H9 (cell line): ENCODE results near the gene INTS6. TPM values are rescaled to one million over a fixed set of nuclear protein-coding genes. Genes with fewer than 3 reads are reported as not detected.

Experiments used
- DNase-seq: peaks from one replicate; pipeline ENCODE4 v3.0.0-alpha.2; 2017
- H2AFZ ChIP-seq: one replicate; pipeline ENCODE4 v1.6.1; 2013; ENCODE audit warnings: mild to moderate bottlenecking, low read length, control low read depth, moderate library complexity
- H2AK5ac ChIP-seq: 2 replicates; pipeline ENCODE4 v1.6.1; 2013; ENCODE audit warnings: low read length, control low read depth, mixed read lengths; ENCODE audit not compliant: insufficient read length
- H2BK120ac ChIP-seq: one replicate; pipeline ENCODE4 v1.6.1; 2013; ENCODE audit warnings: low read depth, mild to moderate bottlenecking, low read length, control low read depth, inconsistent platforms; ENCODE audit not compliant: poor library complexity, severe bottlenecking
- H2BK12ac ChIP-seq: 2 replicates; pipeline ENCODE4 v1.6.1; 2013; ENCODE audit warnings: low read length, control low read depth, mixed read lengths, low read depth; ENCODE audit not compliant: insufficient read length
- H2BK15ac ChIP-seq: 2 replicates; pipeline ENCODE4 v1.6.1; 2013; ENCODE audit warnings: low read depth, low read length, control low read depth
- H2BK20ac ChIP-seq: one replicate; pipeline ENCODE4 v1.6.1; 2013; ENCODE audit warnings: low read depth, mild to moderate bottlenecking, low read length, control low read depth, inconsistent platforms; ENCODE audit not compliant: poor library complexity, severe bottlenecking
- H2BK5ac ChIP-seq: 2 replicates; pipeline ENCODE4 v1.6.1; 2013; ENCODE audit warnings: low read length, control low read depth, mixed read lengths; ENCODE audit not compliant: insufficient read length
- H3K14ac ChIP-seq: 2 replicates; pipeline ENCODE4 v1.6.1; 2013; ENCODE audit warnings: low read length, control low read depth; ENCODE audit not compliant: insufficient read depth
- H3K18ac ChIP-seq: 2 replicates; pipeline ENCODE4 v1.6.1; 2013; ENCODE audit warnings: low read depth, mild to moderate bottlenecking, mixed read lengths, low read length, control low read depth; ENCODE audit not compliant: insufficient read length
- H3K23ac ChIP-seq: 2 replicates; pipeline ENCODE4 v1.6.1; 2013; ENCODE audit warnings: low read length, control low read depth, mixed read lengths, low read depth; ENCODE audit not compliant: insufficient read length
- H3K23me2 ChIP-seq: 2 replicates; pipeline ENCODE4 v1.6.1; 2013; ENCODE audit warnings: low read depth, mild to moderate bottlenecking, mixed read lengths, low read length, control low read depth; ENCODE audit not compliant: insufficient read length, poor library complexity, severe bottlenecking
- H3K27ac ChIP-seq: 2 replicates; pipeline ENCODE4 v1.5.1; 2013; ENCODE audit warnings: low read length, control low read depth, mixed read lengths, low read depth; ENCODE audit not compliant: insufficient read length
- H3K27me3 ChIP-seq: 2 replicates; pipeline ENCODE4 v1.6.1; 2013; ENCODE audit warnings: low read length, control low read depth, inconsistent platforms; ENCODE audit not compliant: insufficient read depth
- H3K4ac ChIP-seq: 2 replicates; pipeline ENCODE4 v1.6.1; 2013; ENCODE audit warnings: low read depth, mild to moderate bottlenecking, control low read depth, inconsistent platforms, low read length, moderate library complexity
- H3K4me1 ChIP-seq: 2 replicates; pipeline ENCODE4 v1.6.1; 2013; ENCODE audit warnings: low read length, control low read depth, inconsistent platforms; ENCODE audit not compliant: insufficient read depth
- H3K4me2 ChIP-seq: 2 replicates; pipeline ENCODE4 v1.6.1; 2013; ENCODE audit warnings: low read length, control low read depth, mixed read lengths; ENCODE audit not compliant: insufficient read length, insufficient read depth
- H3K56ac ChIP-seq: 2 replicates; pipeline ENCODE4 v1.6.1; 2013; ENCODE audit warnings: low read depth, mild to moderate bottlenecking, mixed read lengths, low read length, control low read depth; ENCODE audit not compliant: insufficient read length
- H3K79me1 ChIP-seq: 2 replicates; pipeline ENCODE4 v1.6.1; 2013; ENCODE audit warnings: low read depth, mild to moderate bottlenecking, moderate library complexity, low read length, control low read depth, inconsistent platforms; ENCODE audit not compliant: insufficient read depth, poor library complexity, severe bottlenecking
- H3K79me2 ChIP-seq: 2 replicates; pipeline ENCODE4 v1.6.1; 2013; ENCODE audit warnings: low read length, control low read depth, inconsistent platforms; ENCODE audit not compliant: insufficient read depth
- H3K9ac ChIP-seq: 2 replicates; pipeline ENCODE4 v1.6.1; 2013; ENCODE audit warnings: low read length, control low read depth, mixed read lengths; ENCODE audit not compliant: insufficient read length; ENCODE audit errors: extremely low read depth
- H3K9me3 ChIP-seq: one replicate; pipeline ENCODE4 v1.6.1; 2013; ENCODE audit warnings: low read depth, low read length, inconsistent platforms; ENCODE audit not compliant: control insufficient read depth
- H3T11ph ChIP-seq: one replicate; pipeline ENCODE4 v1.6.1; 2013; ENCODE audit warnings: mild to moderate bottlenecking, low read length, control low read depth, inconsistent platforms
- H4K20me1 ChIP-seq: one replicate; pipeline ENCODE4 v1.6.1; 2013; ENCODE audit not compliant: control insufficient read depth, insufficient read length, insufficient read depth
- H4K5ac ChIP-seq: 2 replicates; pipeline ENCODE4 v1.6.1; 2013; ENCODE audit warnings: low read depth, mild to moderate bottlenecking, mixed read lengths, low read length, control low read depth; ENCODE audit not compliant: insufficient read length
- H4K8ac ChIP-seq: replicated peaks from 2 replicates; pipeline ENCODE4 v1.6.1; 2013; ENCODE audit warnings: low read length, control low read depth, mixed read lengths, low read depth; ENCODE audit not compliant: insufficient read length
- H4K91ac ChIP-seq: 2 replicates; pipeline ENCODE4 v1.6.1; 2013; ENCODE audit warnings: low read depth, mild to moderate bottlenecking, moderate library complexity, mixed read lengths, low read length, control low read depth; ENCODE audit not compliant: insufficient read length
- H3K27ac Mint-ChIP-seq, 3 experiments: 2 replicates in 2 of 3; 3 replicates in 1 of 3; pipeline ENCODE4 v1.8.0; 2020 to 2021; ENCODE audit warnings: mixed read lengths in 3 of 3, mild to moderate bottlenecking in 1 of 3, moderate library complexity in 1 of 3
- H3K27me3 Mint-ChIP-seq: 2 replicates; pipeline ENCODE4 v1.8.0; 2021; ENCODE audit warnings: low read depth, mild to moderate bottlenecking, moderate library complexity, mixed read lengths
- H3K36me3 Mint-ChIP-seq, 3 experiments: 2 replicates in 2 of 3; 3 replicates in 1 of 3; pipeline ENCODE4 v1.8.0; 2020 to 2021; ENCODE audit warnings: low read depth in 3 of 3, mixed read lengths in 3 of 3; ENCODE audit not compliant: insufficient read depth in 1 of 3
- H3K4me1 Mint-ChIP-seq, 2 experiments: 2 replicates each; pipeline ENCODE4 v1.8.0; 2020; ENCODE audit warnings: mixed read lengths in 2 of 2
- H3K4me3 Mint-ChIP-seq, 2 experiments: 2 replicates in 1 of 2; 3 replicates in 1 of 2; pipeline ENCODE4 v1.8.0; 2020 to 2021; ENCODE audit warnings: mild to moderate bottlenecking in 2 of 2, mixed read lengths in 2 of 2, moderate library complexity in 1 of 2
- H3K9me3 Mint-ChIP-seq, 2 experiments: 2 replicates in 1 of 2; 3 replicates in 1 of 2; pipeline ENCODE4 v1.8.0; 2020; ENCODE audit warnings: mild to moderate bottlenecking in 2 of 2, mixed read lengths in 2 of 2, moderate library complexity in 1 of 2
- WGBS: extraction: QIAGEN DNeasy Blood & Tissue Kit; methylation state at CpG from one replicate; pipeline ENCODE4 v1.1.7; 2013; ENCODE audit warnings: missing lambda C conversion rate, low lambda C conversion rate, mixed read lengths; ENCODE audit not compliant: insufficient read length; ENCODE audit errors: extremely low coverage; 5-methylcytosine and 5-hydroxymethylcytosine counted together
- total RNA-seq: library from RNA; stranded (reverse); gene quantifications from 2 replicates; pipeline ENCODE4 v1.2.1, GENCODE V29; 2021
- TF ChIP-seq, protein P1 (sequence below): fragments of 200-600 bp; sonication (generic); conservative IDR thresholded peaks from 3 replicates; pipeline ENCODE4 v1.8.0; 2021; ENCODE audit warnings: antibody characterized with exemption, mild to moderate bottlenecking

INTS6 gene
- total RNA-seq, 1 experiment from 2014 or later = 61.2 TPM

DNA sequence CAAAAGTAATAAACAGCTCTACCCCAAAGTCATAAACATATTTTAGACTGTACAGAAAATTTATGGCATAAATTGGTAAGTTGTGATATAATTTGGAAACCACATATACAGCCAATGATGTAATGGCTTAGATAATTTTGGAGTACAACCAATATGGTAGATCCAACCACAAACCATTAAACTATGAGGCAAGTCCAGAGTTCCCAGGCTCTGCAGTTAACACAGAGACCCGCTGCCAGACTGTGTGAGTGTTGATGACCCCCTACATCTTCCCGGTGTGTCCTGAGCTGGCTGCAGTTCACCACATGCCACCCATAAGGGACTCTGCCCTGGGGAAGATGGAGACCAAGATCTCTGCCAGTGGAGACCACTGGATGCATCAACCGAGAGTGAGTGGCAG lies 123.2 kb downstream of the INTS6 start:
- TF ChIP-seq, protein P1, sequence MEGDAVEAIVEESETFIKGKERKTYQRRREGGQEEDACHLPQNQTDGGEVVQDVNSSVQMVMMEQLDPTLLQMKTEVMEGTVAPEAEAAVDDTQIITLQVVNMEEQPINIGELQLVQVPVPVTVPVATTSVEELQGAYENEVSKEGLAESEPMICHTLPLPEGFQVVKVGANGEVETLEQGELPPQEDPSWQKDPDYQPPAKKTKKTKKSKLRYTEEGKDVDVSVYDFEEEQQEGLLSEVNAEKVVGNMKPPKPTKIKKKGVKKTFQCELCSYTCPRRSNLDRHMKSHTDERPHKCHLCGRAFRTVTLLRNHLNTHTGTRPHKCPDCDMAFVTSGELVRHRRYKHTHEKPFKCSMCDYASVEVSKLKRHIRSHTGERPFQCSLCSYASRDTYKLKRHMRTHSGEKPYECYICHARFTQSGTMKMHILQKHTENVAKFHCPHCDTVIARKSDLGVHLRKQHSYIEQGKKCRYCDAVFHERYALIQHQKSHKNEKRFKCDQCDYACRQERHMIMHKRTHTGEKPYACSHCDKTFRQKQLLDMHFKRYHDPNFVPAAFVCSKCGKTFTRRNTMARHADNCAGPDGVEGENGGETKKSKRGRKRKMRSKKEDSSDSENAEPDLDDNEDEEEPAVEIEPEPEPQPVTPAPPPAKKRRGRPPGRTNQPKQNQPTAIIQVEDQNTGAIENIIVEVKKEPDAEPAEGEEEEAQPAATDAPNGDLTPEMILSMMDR = no peak
- H3K27ac Mint-ChIP-seq = no peak overlapping the region
- H2BK120ac ChIP-seq = no peak overlapping the region
- H3K4me2 ChIP-seq = no peak overlapping the region
- no peak overlapping the region for H4K5ac ChIP-seq
- WGBS = no CpG with 5 or more reads among the region's 3 CpGs
- no peak overlapping the region for H4K91ac ChIP-seq
- H3K23me2 ChIP-seq = no peaks in the 10 kb centered on the region
- no peak overlapping the region for H3K14ac ChIP-seq
- H4K20me1 ChIP-seq = no peaks in the 10 kb centered on the region
- no peak overlapping the region for H2AFZ ChIP-seq
- H3K36me3 Mint-ChIP-seq = no peaks in the 10 kb centered on the region
- DNase-seq = no peak
- H3K23ac ChIP-seq = no peak overlapping the region
- no peak overlapping the region for H3T11ph ChIP-seq
- no peak overlapping the region for H3K27ac ChIP-seq
- H3K56ac ChIP-seq = no peak overlapping the region
- H3K4me1 ChIP-seq = no peaks in the 10 kb centered on the region; the same call in 1 of the 2 replicates
- H3K4ac ChIP-seq = no peak overlapping the region
- H3K4me1 Mint-ChIP-seq = peaks cover 26 to 39% of the 10 kb centered on the region in 2 experiments
- no peak overlapping the region for H2BK5ac ChIP-seq
- H2BK20ac ChIP-seq = no peak overlapping the region
- no peak overlapping the region for H3K4me3 Mint-ChIP-seq
- no peaks in the 10 kb centered on the region for H3K9me3 ChIP-seq
- no peak overlapping the region for H2AK5ac ChIP-seq
- no peaks in the 10 kb centered on the region for H3K79me1 ChIP-seq
- no peak overlapping the region for H2BK15ac ChIP-seq
- H3K18ac ChIP-seq = no peak overlapping the region
- H3K79me2 ChIP-seq = no peaks in the 10 kb centered on the region
- H3K27me3 ChIP-seq = no peaks in the 10 kb centered on the region
- no peaks in the 10 kb centered on the region for H3K27me3 Mint-ChIP-seq
- H3K9ac ChIP-seq = no peak overlapping the region
- no peak overlapping the region for H4K8ac ChIP-seq
- no peak overlapping the region for H2BK12ac ChIP-seq
- H3K9me3 Mint-ChIP-seq = no peaks in the 10 kb centered on the region
